LNCaP clone FGC (cell line): ENCODE results near the gene ASNSD1.

Experiments
- DNase-seq: peaks from one replicate; pipeline ENCODE4 v3.0.0-alpha.2; 2011; ENCODE audit warnings: low read depth
- H3K4me3 ChIP-seq: 2 replicates; pipeline ENCODE4 v1.5.1; 2011; ENCODE audit warnings: mild to moderate bottlenecking, low read depth, low read length, control low read depth
- CTCF ChIP-seq: IDR thresholded peaks from 2 replicates; pipeline ENCODE4 v1.5.1; 2012; ENCODE audit warnings: mild to moderate bottlenecking; ENCODE audit not compliant: control insufficient read depth, insufficient read depth; ENCODE audit errors: extremely low read depth

The ASNSD1 gene

DNA sequence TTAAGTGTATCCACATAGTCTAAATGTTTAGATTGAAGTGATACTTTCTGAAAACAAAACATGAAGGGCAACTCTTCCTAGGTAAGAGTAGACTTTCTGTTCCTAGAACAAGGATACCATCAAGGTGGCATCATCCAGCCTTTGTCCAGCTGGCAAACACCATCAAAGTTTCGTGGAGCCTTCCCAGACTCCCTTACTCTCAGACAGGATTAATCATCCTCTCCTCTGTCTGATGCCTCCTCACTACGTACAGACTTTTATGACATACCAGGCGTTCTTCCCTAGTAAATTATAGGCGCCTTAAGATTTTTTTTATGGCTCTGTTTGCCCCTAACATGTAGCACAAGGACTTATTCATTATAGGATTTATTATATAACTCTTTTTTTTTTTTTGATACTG lies 29.4 kb upstream of the ASNSD1 start:
- no peak for DNase-seq
- H3K4me3 ChIP-seq: no peak overlapping the region
- no peak for TF ChIP-seq CTCF

DNA sequence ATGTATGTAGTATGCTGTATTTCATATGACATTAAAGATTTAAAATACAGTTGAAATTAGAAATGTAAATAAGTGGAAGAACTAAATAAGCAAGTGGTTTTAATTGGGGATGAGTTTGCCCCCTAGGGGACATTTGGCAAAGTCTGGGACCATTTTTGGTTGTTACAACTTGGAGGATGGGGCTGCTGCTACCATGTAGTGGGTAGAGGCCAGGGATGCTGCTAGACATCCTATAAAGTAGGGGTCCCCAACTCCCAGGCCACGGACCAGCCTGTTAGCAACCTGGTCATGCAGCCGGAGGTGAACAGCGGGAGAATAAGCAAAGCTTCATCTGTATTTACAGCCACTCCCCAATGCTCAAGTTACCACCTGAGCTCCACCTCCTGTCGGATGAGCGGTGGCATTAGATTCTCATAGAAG lies 27.9 kb upstream of the ASNSD1 start:
- no peak for DNase-seq
- peak; percentile 34; the same call in 1 of the 2 replicates for TF ChIP-seq CTCF
- H3K4me3 ChIP-seq: no peak overlapping the region

DNA sequence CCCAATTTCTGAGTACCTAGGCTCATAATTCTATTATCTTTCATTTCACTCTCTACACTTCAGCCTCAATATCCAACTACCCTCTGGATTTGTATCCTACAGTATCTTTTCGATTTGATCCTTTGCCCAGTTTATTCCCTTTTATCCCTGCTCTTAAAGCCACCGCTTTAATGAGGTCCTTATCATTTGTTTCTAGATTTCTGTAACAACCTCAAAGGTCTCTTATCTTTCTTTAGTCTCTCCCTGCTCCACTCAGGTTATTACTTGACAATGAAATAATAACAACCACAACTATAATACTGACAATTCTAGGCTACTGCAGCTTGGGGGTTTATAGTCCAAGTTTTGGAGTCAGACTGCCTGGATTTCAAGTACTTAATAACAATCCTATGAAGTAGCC lies 25.9 kb upstream of the ASNSD1 start:
- H3K4me3 ChIP-seq: no peak overlapping the region
- no peak for TF ChIP-seq CTCF
- DNase-seq: no peak

GRCh38 chr2:189638301-189639006 lies 22.8 kb upstream of the ASNSD1 start:
- DNase-seq: no peak
- TF ChIP-seq CTCF: no peak
- no peak overlapping the region for H3K4me3 ChIP-seq

DNA sequence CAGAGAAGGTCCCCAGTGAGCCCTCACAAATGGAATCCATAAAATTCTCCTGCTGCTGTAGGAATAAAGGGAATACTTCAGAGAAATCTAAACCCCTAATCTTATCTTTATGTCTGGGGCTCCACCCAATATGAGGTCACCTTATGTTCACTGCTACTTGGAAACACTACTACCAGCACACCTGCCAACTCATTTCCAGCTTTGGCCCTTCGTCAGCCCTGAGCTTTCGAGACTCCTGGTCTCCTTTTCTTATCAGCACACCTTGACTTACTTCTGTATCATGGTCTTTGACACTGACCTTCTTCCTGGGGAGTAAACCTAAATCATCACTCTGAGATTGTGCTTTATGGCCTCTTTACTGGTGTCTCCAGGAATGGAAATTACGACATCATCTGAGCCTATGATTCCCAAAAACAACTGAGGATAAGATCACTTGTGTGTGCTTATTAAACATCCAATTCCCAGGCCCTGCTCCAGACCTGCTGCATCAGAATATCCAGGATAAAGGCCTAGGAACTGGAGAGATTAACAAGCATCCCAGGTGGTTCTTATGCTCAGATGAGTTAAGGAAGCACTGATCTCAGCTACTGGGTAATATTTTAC lies 22.2 kb upstream of the ASNSD1 start:
- TF ChIP-seq CTCF: no peak
- peak; percentile 63 for DNase-seq
- H3K4me3 ChIP-seq: no peak overlapping the region

DNA sequence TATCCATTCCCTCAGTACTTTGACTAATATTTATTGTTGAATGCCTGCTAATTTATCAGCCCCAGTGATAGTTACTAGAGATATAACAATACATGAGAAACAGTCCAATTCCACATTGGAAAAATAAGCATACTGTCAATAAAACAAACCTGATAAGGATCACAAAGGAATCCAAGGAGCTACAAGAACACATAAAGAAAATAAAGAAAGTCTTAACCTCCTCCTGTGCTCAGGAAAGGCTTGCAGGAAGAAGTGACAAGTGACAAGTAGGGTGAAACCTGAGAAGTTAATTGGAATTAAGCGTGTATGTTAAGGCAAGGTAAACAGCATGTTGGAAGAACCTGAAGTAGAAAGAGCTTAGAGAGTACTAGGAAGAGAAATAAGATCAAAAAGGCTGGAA lies 20.3 kb upstream of the ASNSD1 start:
- peak; percentile 80 for DNase-seq
- TF ChIP-seq CTCF: no peak
- no peak overlapping the region for H3K4me3 ChIP-seq

DNA sequence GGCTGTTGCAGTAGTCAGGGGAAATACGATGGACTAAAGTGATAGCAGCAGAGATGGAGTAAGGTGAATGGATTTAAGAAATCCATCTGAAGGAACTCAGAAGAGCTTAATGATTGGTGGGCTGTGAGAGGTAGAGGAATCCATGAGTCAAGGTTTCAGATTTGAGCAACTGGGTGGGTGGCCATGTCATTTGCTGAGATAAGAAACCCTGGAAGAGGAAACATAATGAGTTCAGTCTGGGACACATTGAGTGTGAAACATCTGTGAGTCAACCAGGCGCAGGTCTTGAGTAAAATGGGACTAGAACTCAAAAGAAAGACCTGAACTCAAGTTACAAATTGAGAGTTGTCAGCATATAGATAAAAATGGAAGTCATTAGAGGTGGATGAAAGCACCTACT lies 19.7 kb upstream of the ASNSD1 start:
- no peak for TF ChIP-seq CTCF
- H3K4me3 ChIP-seq: no peak overlapping the region
- no peak for DNase-seq
